Activated T-cell treated with anti-CD3 and anti-CD28 coated beads for 48 hours (primary cell): ENCODE results near the gene STAC3.

ENCODE experiments used
- DNase-seq: peaks from one replicate; pipeline ENCODE4 v3.0.0-alpha.2; 2020; ENCODE audit warnings: low read depth

Gene STAC3

DNA sequence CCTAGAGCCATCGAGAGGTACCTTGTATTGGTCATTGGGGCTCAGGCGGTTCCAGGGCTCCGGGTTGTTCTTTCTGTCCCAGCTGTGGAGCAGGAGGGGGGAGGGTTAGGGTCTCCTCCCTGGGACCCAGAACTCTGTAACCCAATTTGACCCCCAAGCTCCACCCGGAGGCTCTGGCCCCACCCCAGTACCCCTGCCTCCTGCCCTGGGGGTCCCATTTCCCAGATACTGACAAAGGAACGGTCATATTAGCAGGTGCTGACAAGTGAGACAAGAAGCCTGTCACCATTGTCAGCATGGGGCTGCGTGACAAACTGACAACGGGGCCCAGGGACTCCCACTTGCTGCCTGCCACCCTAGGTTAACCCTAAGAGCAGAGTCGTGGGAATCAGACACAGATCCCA, 15.3 kb downstream of the STAC3 start:
- DNase-seq = no peak

- no peak for DNase-seq
These were observed 15.8 kb downstream of the STAC3 start for GRCh38 chr12:57235017-57235727.

GRCh38 chr12:57234571-57235016, 16.4 kb downstream of the STAC3 start:
- DNase-seq = no peak

GRCh38 chr12:57234233-57234570, 16.8 kb downstream of the STAC3 start:
- DNase-seq = no peak

DNA sequence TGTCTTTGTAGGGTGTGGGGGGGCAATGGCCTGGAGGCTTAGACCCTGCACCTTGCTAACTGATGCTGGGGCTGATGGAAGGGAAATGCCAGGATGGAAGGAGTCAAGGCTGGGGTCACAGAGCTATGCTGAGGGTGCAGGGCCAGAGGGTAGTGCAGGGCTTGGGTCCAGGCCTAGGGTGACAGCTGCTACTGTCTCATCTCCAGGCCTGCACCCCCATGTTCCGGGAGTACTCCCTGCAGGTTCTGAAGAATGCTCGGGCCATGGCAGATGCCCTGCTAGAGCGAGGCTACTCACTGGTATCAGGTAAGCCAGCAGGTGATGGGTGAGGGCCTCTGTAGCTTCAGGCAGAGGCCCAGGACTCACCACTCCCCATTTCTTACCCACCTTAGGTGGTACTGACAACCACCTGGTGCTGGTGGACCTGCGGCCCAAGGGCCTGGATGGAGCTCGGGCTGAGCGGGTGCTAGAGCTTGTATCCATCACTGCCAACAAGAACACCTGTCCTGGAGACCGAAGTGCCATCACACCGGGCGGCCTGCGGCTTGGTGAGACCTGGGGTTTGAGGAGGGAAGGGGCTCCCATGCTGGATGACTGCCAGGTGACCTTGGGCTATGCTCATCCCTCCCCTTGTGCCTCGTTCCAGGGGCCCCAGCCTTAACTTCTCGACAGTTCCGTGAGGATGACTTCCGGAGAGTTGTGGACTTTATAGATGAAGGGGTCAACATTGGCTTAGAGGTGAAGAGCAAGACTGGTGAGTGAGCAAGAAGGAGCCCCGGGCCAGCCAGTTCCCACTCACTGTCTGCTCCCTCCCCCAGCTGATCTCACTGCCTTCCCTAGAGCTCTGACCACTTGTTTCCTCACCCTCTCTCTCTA, 17.4 kb downstream of the STAC3 start:
- no peak for DNase-seq

- no peak for DNase-seq
These were observed 18.7 kb downstream of the STAC3 start for GRCh38 chr12:57232156-57232756.

- no peak for DNase-seq
These were observed 19.5 kb downstream of the STAC3 start for GRCh38 chr12:57231276-57232021.

GRCh38 chr12:57230381-57231155, 20.4 kb downstream of the STAC3 start:
- DNase-seq = no peak

- peak; percentile 90 for DNase-seq
These were observed 21.2 kb downstream of the STAC3 start, which contains the start of gene SHMT2 for GRCh38 chr12:57229634-57230380. Gene SHMT2, plus strand, starts transcription at chr12:57229711. Its CDS starts 68 bp downstream, at chr12:57229779.

GRCh38 chr12:57229046-57229633, 21.8 kb downstream of the STAC3 start:
- no peak for DNase-seq

DNA sequence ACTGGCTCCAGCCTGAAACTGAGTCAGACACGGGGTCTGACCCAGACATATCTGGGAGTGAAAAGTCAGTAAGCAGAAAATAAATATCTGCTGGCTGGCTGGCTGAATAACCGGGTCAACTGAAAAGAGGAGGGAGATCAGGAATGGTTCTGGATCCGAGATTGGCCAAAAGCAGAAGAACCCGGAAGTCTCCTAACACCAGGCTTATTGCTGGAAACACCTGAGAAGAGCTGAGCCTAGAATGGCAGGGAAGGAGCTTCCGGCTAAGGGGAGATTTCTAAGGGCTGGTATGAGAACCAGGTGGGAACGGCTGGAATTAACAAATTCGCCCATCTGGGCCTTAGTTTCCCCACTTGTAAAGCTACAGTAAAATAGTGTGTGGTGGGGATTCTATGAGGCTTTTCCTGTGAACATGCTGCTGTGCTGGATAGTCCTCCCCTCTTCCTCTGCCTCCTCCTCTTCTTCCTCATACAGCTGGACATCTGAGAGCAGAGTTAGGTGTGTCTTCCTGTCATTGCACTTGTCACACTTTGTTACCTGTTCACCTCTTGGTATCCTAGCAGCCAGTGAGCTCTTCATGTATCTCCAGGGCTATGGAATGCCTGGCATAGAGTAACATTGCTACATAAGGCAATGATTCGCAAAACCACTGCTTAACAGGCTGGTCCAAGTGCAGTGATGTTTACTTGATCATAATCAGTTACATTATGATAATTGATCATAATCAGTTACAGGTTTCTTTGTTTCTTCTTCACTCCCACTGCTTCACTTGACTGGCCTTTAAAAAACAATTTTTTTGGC, 23.5 kb downstream of the STAC3 start:
- DNase-seq = no peak

DNA sequence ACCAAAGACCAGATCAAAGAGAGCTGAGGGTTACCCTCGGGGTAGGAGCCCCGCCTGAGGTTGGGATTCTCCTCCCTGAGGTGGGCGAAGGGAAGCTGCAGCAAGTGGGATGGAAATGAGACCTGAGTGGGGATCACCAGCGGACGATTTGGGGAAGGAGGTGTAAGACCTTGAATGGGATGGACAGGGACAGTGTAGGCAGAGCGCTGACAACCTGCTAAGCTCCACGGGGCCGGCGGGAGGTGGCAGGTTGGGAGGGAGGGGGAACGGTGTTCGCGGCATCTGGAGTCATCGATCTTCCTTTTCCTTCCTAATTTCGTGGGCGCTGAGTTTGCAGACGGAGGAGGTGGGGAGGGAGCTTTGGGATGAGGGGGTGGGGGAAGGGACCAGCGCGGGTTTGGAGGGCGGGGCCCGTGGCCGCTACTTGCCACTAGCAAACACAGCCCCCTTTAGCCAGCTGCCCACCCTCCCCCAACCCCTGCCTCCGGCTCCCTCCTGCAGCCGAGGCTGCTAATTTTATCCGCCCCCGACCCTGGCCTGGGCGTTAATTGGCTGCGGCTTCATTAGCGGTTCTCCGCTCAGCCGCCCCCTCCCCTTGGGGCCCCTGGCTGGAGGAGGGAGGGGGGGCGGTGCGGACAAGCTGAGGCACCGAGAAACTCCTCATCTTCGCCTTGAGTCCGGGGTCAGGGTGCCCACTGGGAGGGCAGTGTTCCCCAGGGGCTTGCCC, 24.2 kb downstream of the STAC3 start:
- DNase-seq = no peak

GRCh38 chr12:57225680-57226210, 25.2 kb downstream of the STAC3 start:
- no peak for DNase-seq

DNA sequence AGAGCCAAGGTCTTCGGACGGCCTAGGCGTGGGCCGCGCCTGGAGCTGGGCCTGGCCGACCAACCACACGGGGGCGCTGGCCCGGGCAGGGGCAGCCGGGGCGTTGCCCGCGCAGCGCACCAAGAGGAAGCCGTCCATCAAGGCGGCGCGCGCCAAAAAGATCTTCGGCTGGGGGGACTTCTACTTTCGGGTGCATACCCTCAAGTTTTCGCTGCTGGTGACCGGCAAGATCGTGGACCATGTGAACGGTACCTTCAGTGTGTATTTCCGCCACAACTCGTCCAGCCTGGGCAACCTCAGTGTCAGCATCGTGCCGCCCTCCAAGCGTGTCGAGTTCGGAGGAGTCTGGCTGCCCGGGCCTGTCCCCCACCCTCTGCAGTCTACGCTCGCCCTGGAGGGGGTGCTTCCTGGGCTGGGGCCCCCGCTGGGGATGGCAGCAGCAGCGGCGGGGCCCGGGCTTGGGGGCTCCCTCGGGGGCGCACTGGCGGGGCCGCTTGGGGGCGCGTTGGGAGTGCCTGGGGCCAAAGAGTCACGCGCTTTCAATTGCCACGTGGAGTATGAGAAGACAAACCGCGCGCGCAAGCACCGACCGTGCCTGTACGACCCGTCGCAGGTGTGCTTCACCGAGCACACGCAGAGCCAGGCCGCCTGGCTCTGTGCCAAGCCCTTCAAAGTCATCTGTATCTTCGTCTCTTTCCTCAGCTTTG, 25.9 kb downstream of the STAC3 start:
- DNase-seq = peak; percentile 66

- no peak for DNase-seq
These were observed 26.6 kb downstream of the STAC3 start for GRCh38 chr12:57224278-57224972.

DNA sequence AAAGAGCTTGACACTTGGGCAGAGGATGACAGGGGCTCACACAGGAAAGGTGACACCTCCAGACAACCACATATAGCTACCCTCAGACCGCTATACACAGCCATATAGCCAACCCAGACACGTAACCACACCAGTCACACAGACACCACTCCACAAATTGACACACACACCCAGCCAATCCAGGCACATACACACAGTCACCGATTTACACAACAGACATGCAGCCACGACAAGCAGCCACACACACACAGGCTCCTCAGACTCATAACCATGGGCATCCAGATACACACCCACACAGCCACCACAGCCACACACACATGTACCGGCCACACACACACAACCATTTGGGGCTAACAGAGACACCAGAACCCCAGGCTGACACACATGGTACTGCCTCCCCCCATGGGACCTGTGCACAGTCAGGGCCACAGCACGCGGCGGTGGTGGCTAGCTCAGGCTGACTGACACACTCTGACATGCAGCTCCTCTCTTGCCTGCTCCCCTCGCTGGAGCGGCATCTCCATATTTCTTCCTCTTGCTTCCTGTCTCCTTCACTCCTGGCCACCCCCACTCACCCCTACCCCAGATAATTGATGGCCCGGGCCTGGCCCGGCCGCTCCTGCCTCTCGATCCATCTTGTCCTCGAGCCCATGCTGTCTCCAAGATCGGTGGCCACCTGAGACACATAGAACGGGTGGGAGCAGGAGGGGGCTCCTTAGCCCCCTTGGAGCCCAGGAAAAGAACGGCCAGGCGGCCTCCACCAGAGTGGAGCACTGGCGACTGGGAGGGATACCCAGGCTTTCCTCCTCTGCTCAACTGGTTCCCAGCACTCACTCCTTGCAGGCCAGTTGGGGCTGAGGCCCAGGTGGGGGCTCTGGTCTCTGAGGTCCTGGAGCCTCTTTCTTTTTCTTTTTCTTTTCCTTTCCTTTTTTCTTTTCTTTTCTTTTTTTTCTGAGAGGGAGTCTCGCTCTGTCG, 27.5 kb downstream of the STAC3 start:
- no peak for DNase-seq
